ENCODE measurements around the gene RTTN.

RTTN gene

GRCh38 chr18:70069965-70070364 lies 135.5 kb downstream of the RTTN start:
- DNase-seq: no peak

- no peak for DNase-seq
Observed at GRCh38 chr18:70069382-70069781, 136.1 kb downstream of the RTTN start.

GRCh38 chr18:70068981-70069380 lies 136.5 kb downstream of the RTTN start:
- no peak for DNase-seq

GRCh38 chr18:70059684-70060083 lies 145.8 kb downstream of the RTTN start:
- no peak for DNase-seq

- no peak for DNase-seq
Observed at GRCh38 chr18:70058916-70059315, 146.6 kb downstream of the RTTN start.

- no peak for DNase-seq
Observed at GRCh38 chr18:70047931-70048603, 157.4 kb downstream of the RTTN start.

GRCh38 chr18:70046796-70047195 lies 158.7 kb downstream of the RTTN start:
- no peak for DNase-seq

- no peak for DNase-seq
Observed at GRCh38 chr18:70046207-70046606, 159.3 kb downstream of the RTTN start.

- DNase-seq: no peak
Observed at GRCh38 chr18:70044632-70045031, 160.9 kb downstream of the RTTN start.

- DNase-seq: no peak
Observed at GRCh38 chr18:70041459-70042050, 163.9 kb downstream of the RTTN start.

GRCh38 chr18:70039186-70039585 lies 166.3 kb downstream of the RTTN start:
- no peak for DNase-seq

GRCh38 chr18:70037431-70038061 lies 167.9 kb downstream of the RTTN start:
- no peak for DNase-seq

GRCh38 chr18:70036771-70037347 lies 168.6 kb downstream of the RTTN start:
- DNase-seq: no peak

- no peak for DNase-seq
Observed at GRCh38 chr18:70036168-70036567, 169.3 kb downstream of the RTTN start.

GRCh38 chr18:70031221-70031620 lies 174.3 kb downstream of the RTTN start:
- DNase-seq: no peak

GRCh38 chr18:70030728-70031127 lies 174.8 kb downstream of the RTTN start:
- no peak for DNase-seq

GRCh38 chr18:70029163-70029562 lies 176.3 kb downstream of the RTTN start:
- no peak for DNase-seq

- no peak for DNase-seq
Observed at GRCh38 chr18:70028734-70029133, 176.8 kb downstream of the RTTN start.

GRCh38 chr18:70028084-70028483 lies 177.4 kb downstream of the RTTN start:
- DNase-seq: no peak

- no peak for DNase-seq
Observed at GRCh38 chr18:70025580-70025979, 179.9 kb downstream of the RTTN start.

GRCh38 chr18:70024829-70025228 lies 180.7 kb downstream of the RTTN start:
- DNase-seq: no peak

- DNase-seq: no peak
Observed at GRCh38 chr18:70024093-70024492, 181.4 kb downstream of the RTTN start.

GRCh38 chr18:70022636-70023035 lies 182.9 kb downstream of the RTTN start:
- DNase-seq: no peak

- no peak for DNase-seq
Observed at GRCh38 chr18:70021498-70021897, 184.0 kb downstream of the RTTN start.
